A673 (cell line): ENCODE measurements around the gene POLR3F.

Source experiments
- CTCF ChIP-seq: fragments of 300-800, 200-600 bp; sonication (generic); conservative IDR thresholded peaks from 2 replicates; pipeline ENCODE4 v1.5.1; 2017; ENCODE audit warnings: low read depth, mild to moderate bottlenecking, antibody characterized with exemption, low read length, moderate library complexity, mixed read lengths
- EZH2 ChIP-seq: fragments of 200-600 bp; sonication (generic); IDR thresholded peaks from 2 replicates; pipeline ENCODE4 v1.6.1; 2017; ENCODE audit warnings: borderline replicate concordance, low read depth, mild to moderate bottlenecking, mixed read lengths, antibody characterized with exemption, low read length; ENCODE audit not compliant: poor library complexity, severe bottlenecking

GRCh38 chr20:18430172-18430826, 36.9 kb upstream of the POLR3F start:
- TF ChIP-seq CTCF (no peak), EZH2 (no peak)
